ENCODE measurements around the gene MEA1.

DNA sequence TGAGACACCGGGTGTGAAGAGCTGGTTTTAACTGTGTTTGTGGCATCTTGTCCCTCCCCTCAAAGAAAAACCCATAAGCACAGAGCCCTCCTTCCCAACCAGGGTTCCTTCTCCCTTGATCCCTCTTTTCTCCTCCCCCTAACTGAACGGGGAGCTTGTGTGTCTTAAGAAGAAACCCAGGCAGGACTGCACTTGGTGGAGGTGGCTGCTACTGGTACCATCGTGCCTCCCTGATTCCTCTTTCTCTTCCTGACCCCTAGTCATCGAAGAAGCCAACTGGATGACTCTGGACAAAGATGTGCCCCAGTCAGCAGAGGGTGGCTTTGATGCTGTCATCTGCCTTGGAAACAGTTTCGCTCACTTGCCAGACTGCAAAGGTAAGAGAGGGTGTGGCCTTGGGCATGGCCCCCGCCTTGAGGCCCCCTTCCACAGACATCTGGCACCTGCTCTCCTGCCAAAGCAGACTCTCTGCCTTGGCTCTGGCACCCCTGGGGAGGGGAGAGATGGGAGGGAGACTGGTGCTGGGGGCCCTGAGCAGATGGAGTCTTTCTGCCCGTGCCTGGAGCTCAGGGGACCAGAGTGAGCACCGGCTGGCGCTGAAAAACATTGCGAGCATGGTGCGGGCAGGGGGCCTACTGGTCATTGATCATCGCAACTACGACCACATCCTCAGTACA lies 51.1 kb downstream of the MEA1 start:
- TF ChIP-seq CTCF (IDR thresholded peaks at IDR 0.05), result no peak
- no peak for TF ChIP-seq POLR2AphosphoS5 (IDR thresholded peaks at IDR 0.05)

Measured in transverse colon (tissue), 4 donors.